Measurements from ENCODE around the gene EFNA4. TPM values are rescaled to one million over a fixed set of nuclear protein-coding genes. Genes with fewer than 3 reads are reported as not detected.
A peak's percentile ranks its signal among the peaks of the same experiment; 100 is the strongest.

Gene EFNA4
- total and polyA plus RNA-seq, 9 of the 15 experiments (the other 6 are each of a cell fraction or from before 2014, with no cell fraction given), result 0.68 to 7.4 (median 6.1) TPM

GRCh38 chr1:155039308-155039669 lies 24.3 kb upstream of the EFNA4 start:
- POLR2A ChIA-PET, result interaction anchor here (0.6 kb wide), 1 partner anchor 688 kb away, joined by 3 read pairs; no protein-coding TSS in a partner anchor
- no peaks in the 10 kb centered on the region for H3K36me3 ChIP-seq (ENCODE audit: control insufficient read depth, insufficient read depth, low read length)
- H4K20me1 ChIP-seq (replicated peaks; ENCODE audit: control insufficient read depth, insufficient read depth, low read length), result no peaks in the 10 kb centered on the region
- in situ Hi-C loops (cut with MboI), result no loop called here
- BruUV-seq (replicated peaks), result no TSS peak
- H3K27ac ChIP-seq (ENCODE audit: extremely low read depth, low read depth, low read length), result no peak overlapping the region
- 33% methylated on average over 4 of the region's 4 CpGs for WGBS (ENCODE audit: insufficient coverage, low coverage, missing lambda C conversion rate)
- H3K27me3 ChIP-seq (ENCODE audit: control insufficient read depth in 2 of 2, insufficient read depth in 2 of 2, low read length in 2 of 2), result peaks cover 0 to 10% of the 10 kb centered on the region in 2 experiments; a peak in 3 of 5 replicates
- intact Hi-C loops (cut with micrococcal nuclease), result no loop called here
- H3K9ac ChIP-seq (ENCODE audit: insufficient read depth in 1 of 2, low read depth in 2 of 2, low read length in 2 of 2), result peak overlapping the region in 1 of 2 experiments; percentile 64; a peak in 2 of 4 replicates
- no peaks in the 10 kb centered on the region for H3K9me1 ChIP-seq (ENCODE audit: control insufficient read depth, insufficient read depth, low read length)
- no peak overlapping the region for H2AFZ ChIP-seq (ENCODE audit: low read depth, low read length)
- FAIRE-seq (no peak), DNase-seq (ENCODE audit: extremely low read depth in 1 of 4, low spot score in 3 of 4) (no peak), ATAC-seq (no peak)
- no peaks in the 10 kb centered on the region for H3K9me3 ChIP-seq (replicated peaks; ENCODE audit: control insufficient read depth, insufficient read depth, low read depth, low read length)
- CTCF ChIA-PET (ENCODE audit: low intra/inter-chr PET ratio), result no interaction called here
- H3K4me1 ChIP-seq (replicated peaks in 1 of 2; ENCODE audit: control insufficient read depth in 2 of 2, insufficient read depth in 2 of 2, low read length in 2 of 2), result peaks cover 3 to 9% of the 10 kb centered on the region in 2 experiments; a peak in 2 of 5 replicates
- no peak overlapping the region for H3K4me3 ChIP-seq
- H3K4me2 ChIP-seq (ENCODE audit: insufficient read depth, low read length), result no peak overlapping the region
- H3K79me2 ChIP-seq (ENCODE audit: control insufficient read depth, insufficient read depth, low read length), result no peaks in the 10 kb centered on the region
- TF ChIP-seq ZNF175 (CRISPR knock-in tag; IDR thresholded peaks at IDR 0.05; ENCODE audit: low read depth) (no peak), EHMT2 (IDR thresholded peaks at IDR 0.05) (no peak), BCOR (IDR thresholded peaks at IDR 0.05) (no peak), ZFP91 (CRISPR knock-in tag; IDR thresholded peaks at IDR 0.05) (no peak), FOXP1 (CRISPR knock-in tag; IDR thresholded peaks at IDR 0.05) (no peak), GTF2A2 (tag; IDR thresholded peaks at IDR 0.05) (no peak), ZNF609 (CRISPR knock-in tag; IDR thresholded peaks at IDR 0.05; ENCODE audit: borderline replicate concordance) (no peak), HIVEP1 (CRISPR knock-in tag; IDR thresholded peaks at IDR 0.05) (no peak), MYC (IDR thresholded peaks at IDR 0.05; ENCODE audit: low read depth, low read length) (no peak), MYC (CRISPR knock-in tag; IDR thresholded peaks at IDR 0.05; ENCODE audit: borderline replicate concordance, low read depth) (no peak), ZNF780A (CRISPR knock-in tag; IDR thresholded peaks at IDR 0.05) (no peak), NR2F6 (CRISPR knock-in tag; IDR thresholded peaks at IDR 0.05) (no peak), LARP7 (IDR thresholded peaks at IDR 0.05) (no peak)

Measured in K562 (cell line).